ENCODE measurements around the gene ZNF580.

ZNF580 gene

GRCh38 chr19:55663846-55664536 lies 23.2 kb downstream of the ZNF580 start:
- DNase-seq, result no peak

- DNase-seq, result no peak
Observed at GRCh38 chr19:55666343-55667005, 25.7 kb downstream of the ZNF580 start.

- DNase-seq, result no peak
Observed at GRCh38 chr19:55667006-55667381, 26.2 kb downstream of the ZNF580 start.

GRCh38 chr19:55667511-55667910 lies 26.7 kb downstream of the ZNF580 start:
- no peak for DNase-seq

- DNase-seq, result no peak
Observed at GRCh38 chr19:55667958-55668357, 27.2 kb downstream of the ZNF580 start.

- DNase-seq, result no peak
Observed at GRCh38 chr19:55668603-55669348, 28.0 kb downstream of the ZNF580 start.

- no peak for DNase-seq
Observed at GRCh38 chr19:55669418-55670279, 28.8 kb downstream of the ZNF580 start.

GRCh38 chr19:55670280-55671053 lies 29.7 kb downstream of the ZNF580 start:
- no peak for DNase-seq

GRCh38 chr19:55671054-55671378 lies 30.2 kb downstream of the ZNF580 start:
- no peak for DNase-seq

GRCh38 chr19:55672418-55672817 lies 31.6 kb downstream of the ZNF580 start:
- DNase-seq, result no peak

GRCh38 chr19:55673465-55673864 lies 32.7 kb downstream of the ZNF580 start:
- DNase-seq, result no peak

- no peak for DNase-seq
Observed at GRCh38 chr19:55673889-55674288, 33.1 kb downstream of the ZNF580 start.

GRCh38 chr19:55674459-55674840 lies 33.6 kb downstream of the ZNF580 start:
- no peak for DNase-seq

GRCh38 chr19:55674841-55675660 lies 34.2 kb downstream of the ZNF580 start, which contains the start of gene EPN1:
Gene EPN1, plus strand, starts transcription at chr19:55675226. Its CDS starts 3,402 bp downstream, at chr19:55678628.
- peak; percentile 96 to 97 for DNase-seq

GRCh38 chr19:55675661-55676354 lies 35.0 kb downstream of the ZNF580 start:
- DNase-seq, result no peak

GRCh38 chr19:55676383-55676782 lies 35.6 kb downstream of the ZNF580 start:
- no peak for DNase-seq

GRCh38 chr19:55676889-55677505 lies 36.2 kb downstream of the ZNF580 start:
- DNase-seq, result no peak

- DNase-seq, result no peak
Observed at GRCh38 chr19:55677572-55678028, 36.8 kb downstream of the ZNF580 start.

GRCh38 chr19:55678121-55678671 lies 37.4 kb downstream of the ZNF580 start:
- DNase-seq, result no peak
